ENCODE data around the gene RALGPS1. TPM values are rescaled to one million over a fixed set of nuclear protein-coding genes. Genes with fewer than 3 reads are reported as not detected.

The RALGPS1 gene
- total and polyA plus RNA-seq, 2 of the 8 experiments (the other 6 are each of a cell fraction or from before 2014, with no cell fraction given), result 20.0 to 23.5 TPM

GRCh38 chr9:127014216-127014909 lies 99.8 kb downstream of the RALGPS1 start (continued):
- TF ChIP-seq CHD7 (IDR thresholded peaks at IDR 0.05; ENCODE audit: insufficient replicate concordance, low read length), result no peak
- no peak for TF ChIP-seq SP2 (IDR thresholded peaks at IDR 0.05; ENCODE audit: low read length)
- TF ChIP-seq TCF12 (IDR thresholded peaks at IDR 0.05; ENCODE audit: low read depth, low read length), result no peak
- no peak for TF ChIP-seq ASH2L (IDR thresholded peaks at IDR 0.05; ENCODE audit: low read length)
- no peak for TF ChIP-seq RFX5 (IDR thresholded peaks at IDR 0.05; ENCODE audit: borderline replicate concordance, low read depth, low read length)

Data from H1 (cell line).